Measurements from ENCODE around the gene GNAQ. TPM values are rescaled to one million over a fixed set of nuclear protein-coding genes. Genes with fewer than 3 reads are reported as not detected.

Gene GNAQ
- total RNA-seq, 1 donor from 2014 or later: 46.7 TPM

- Mint-ChIP-seq H3K4me3 (peak overlapping the region; percentile 93), H3K9me3 (no peaks in the 10 kb centered on the region), H3K27ac (peak overlapping the region; percentile 85), H3K4me1 (ENCODE audit: unreplicated experiment) (peaks cover 43% of the 10 kb centered on the region), H3K27me3 (no peaks in the 10 kb centered on the region), H3K36me3 (peaks cover 4% of the 10 kb centered on the region)
- no peak for TF ChIP-seq CTCF (conservative IDR thresholded peaks at IDR 0.05)
- DNase-seq (ENCODE audit: extremely low spot score, unreplicated experiment): peak; percentile 78
Measured at GRCh38 chr9:78030553-78031443, 813 bp downstream of the GNAQ start.

GRCh38 chr9:78030296-78030552, 1.4 kb downstream of the GNAQ start:
- no peak for TF ChIP-seq CTCF (conservative IDR thresholded peaks at IDR 0.05)
- Mint-ChIP-seq H3K27me3 (no peaks in the 10 kb centered on the region), H3K4me3 (peak overlapping the region; percentile 93), H3K36me3 (peaks cover 4% of the 10 kb centered on the region), H3K9me3 (no peaks in the 10 kb centered on the region), H3K4me1 (ENCODE audit: unreplicated experiment) (peaks cover 45% of the 10 kb centered on the region), H3K27ac (peak overlapping the region; percentile 85)
- no peak for DNase-seq (ENCODE audit: extremely low spot score, unreplicated experiment)

- Mint-ChIP-seq H3K27ac (peak overlapping the region; percentile 85), H3K9me3 (no peaks in the 10 kb centered on the region), H3K4me3 (peak overlapping the region; percentile 93), H3K27me3 (no peaks in the 10 kb centered on the region), H3K4me1 (ENCODE audit: unreplicated experiment) (peaks cover 41% of the 10 kb centered on the region), H3K36me3 (peaks cover 4% of the 10 kb centered on the region)
- TF ChIP-seq CTCF (conservative IDR thresholded peaks at IDR 0.05): no peak
- DNase-seq (ENCODE audit: extremely low spot score, unreplicated experiment): no peak
Measured at GRCh38 chr9:78029551-78030295, 1.9 kb downstream of the GNAQ start.

- DNase-seq (ENCODE audit: extremely low spot score, unreplicated experiment): no peak
- Mint-ChIP-seq H3K36me3 (peaks cover 10% of the 10 kb centered on the region), H3K9me3 (no peaks in the 10 kb centered on the region), H3K4me1 (ENCODE audit: unreplicated experiment) (peaks cover 46% of the 10 kb centered on the region), H3K27ac (peak overlapping the region; percentile 85), H3K4me3 (peak overlapping the region; percentile 93), H3K27me3 (no peaks in the 10 kb centered on the region)
- no peak for TF ChIP-seq CTCF (conservative IDR thresholded peaks at IDR 0.05)
Measured at GRCh38 chr9:78028926-78029325, 2.7 kb downstream of the GNAQ start.

GRCh38 chr9:78026947-78027346, 4.7 kb downstream of the GNAQ start:
- Mint-ChIP-seq H3K27me3 (no peaks in the 10 kb centered on the region), H3K4me1 (ENCODE audit: unreplicated experiment) (peaks cover 53% of the 10 kb centered on the region), H3K9me3 (no peaks in the 10 kb centered on the region), H3K27ac (no peak overlapping the region), H3K4me3 (no peak overlapping the region), H3K36me3 (peaks cover 13% of the 10 kb centered on the region)
- no peak for TF ChIP-seq CTCF (conservative IDR thresholded peaks at IDR 0.05)
- no peak for DNase-seq (ENCODE audit: extremely low spot score, unreplicated experiment)

Data from type B pancreatic cell (in vitro differentiated cells).